ENCODE measurements around the gene MROH2A. TPM values are rescaled to one million over a fixed set of nuclear protein-coding genes. Genes with fewer than 3 reads are reported as not detected.

Gene MROH2A
- total RNA-seq, 3 donors from 2014 or later (not counting 1 experiment from before 2014, with no cell fraction given): not detected

DNA sequence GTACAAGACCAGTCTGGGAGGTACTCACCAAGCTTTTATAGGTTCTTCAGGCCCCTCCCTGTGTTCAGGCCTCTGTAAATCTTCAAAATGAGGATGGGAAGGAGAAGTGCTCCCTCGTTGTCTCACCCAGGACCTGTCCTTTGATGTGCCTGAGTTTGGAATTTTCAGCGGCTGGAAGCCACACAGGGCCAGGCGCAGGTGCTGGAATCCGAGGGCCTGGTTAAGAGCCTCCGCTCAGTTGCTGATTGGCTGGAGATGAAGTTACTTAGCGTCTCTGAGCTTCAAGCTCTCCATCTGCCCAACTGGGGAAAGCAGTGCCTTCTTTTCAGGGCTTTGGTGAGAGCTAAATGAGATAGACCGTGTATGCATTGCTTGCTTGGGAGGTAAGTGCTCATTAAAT, 46.2 kb downstream of the MROH2A start:
- Histone ChIP-seq H3K9me3 (ENCODE audit: control insufficient read depth, insufficient read depth, low read length) (no peaks in the 10 kb centered on the region), H3K4me1 (ENCODE audit: control insufficient read depth, insufficient read depth, low read length) (no peaks in the 10 kb centered on the region), H3K27me3 (ENCODE audit: control insufficient read depth, insufficient read depth, low read length) (no peaks in the 10 kb centered on the region), H3K36me3 (ENCODE audit: control insufficient read depth, insufficient read depth, low read length) (no peaks in the 10 kb centered on the region), H3K27ac (ENCODE audit: low read length) (no peak overlapping the region), H3K4me3 (ENCODE audit: low read length) (no peak overlapping the region)
- WGBS (ENCODE audit: insufficient coverage): 86% methylated on average over 7 of the region's 7 CpGs
- Mint-ChIP-seq H3K4me3 (no peak overlapping the region), H3K27me3 (ENCODE audit: low read depth in 2 of 2) (peaks cover 0 to 12% of the 10 kb centered on the region in 2 donors), H3K27ac (no peak overlapping the region), H3K36me3 (no peaks in the 10 kb centered on the region), H3K9me3 (no peaks in the 10 kb centered on the region), H3K4me1 (no peaks in the 10 kb centered on the region)
- intact Hi-C loops (cut with micrococcal nuclease): no loop called here
- DNase-seq (no peak), ATAC-seq (no peak)
- TF ChIP-seq, protein P1, sequence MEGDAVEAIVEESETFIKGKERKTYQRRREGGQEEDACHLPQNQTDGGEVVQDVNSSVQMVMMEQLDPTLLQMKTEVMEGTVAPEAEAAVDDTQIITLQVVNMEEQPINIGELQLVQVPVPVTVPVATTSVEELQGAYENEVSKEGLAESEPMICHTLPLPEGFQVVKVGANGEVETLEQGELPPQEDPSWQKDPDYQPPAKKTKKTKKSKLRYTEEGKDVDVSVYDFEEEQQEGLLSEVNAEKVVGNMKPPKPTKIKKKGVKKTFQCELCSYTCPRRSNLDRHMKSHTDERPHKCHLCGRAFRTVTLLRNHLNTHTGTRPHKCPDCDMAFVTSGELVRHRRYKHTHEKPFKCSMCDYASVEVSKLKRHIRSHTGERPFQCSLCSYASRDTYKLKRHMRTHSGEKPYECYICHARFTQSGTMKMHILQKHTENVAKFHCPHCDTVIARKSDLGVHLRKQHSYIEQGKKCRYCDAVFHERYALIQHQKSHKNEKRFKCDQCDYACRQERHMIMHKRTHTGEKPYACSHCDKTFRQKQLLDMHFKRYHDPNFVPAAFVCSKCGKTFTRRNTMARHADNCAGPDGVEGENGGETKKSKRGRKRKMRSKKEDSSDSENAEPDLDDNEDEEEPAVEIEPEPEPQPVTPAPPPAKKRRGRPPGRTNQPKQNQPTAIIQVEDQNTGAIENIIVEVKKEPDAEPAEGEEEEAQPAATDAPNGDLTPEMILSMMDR (IDR thresholded peaks at IDR 0.05): no peak

DNA sequence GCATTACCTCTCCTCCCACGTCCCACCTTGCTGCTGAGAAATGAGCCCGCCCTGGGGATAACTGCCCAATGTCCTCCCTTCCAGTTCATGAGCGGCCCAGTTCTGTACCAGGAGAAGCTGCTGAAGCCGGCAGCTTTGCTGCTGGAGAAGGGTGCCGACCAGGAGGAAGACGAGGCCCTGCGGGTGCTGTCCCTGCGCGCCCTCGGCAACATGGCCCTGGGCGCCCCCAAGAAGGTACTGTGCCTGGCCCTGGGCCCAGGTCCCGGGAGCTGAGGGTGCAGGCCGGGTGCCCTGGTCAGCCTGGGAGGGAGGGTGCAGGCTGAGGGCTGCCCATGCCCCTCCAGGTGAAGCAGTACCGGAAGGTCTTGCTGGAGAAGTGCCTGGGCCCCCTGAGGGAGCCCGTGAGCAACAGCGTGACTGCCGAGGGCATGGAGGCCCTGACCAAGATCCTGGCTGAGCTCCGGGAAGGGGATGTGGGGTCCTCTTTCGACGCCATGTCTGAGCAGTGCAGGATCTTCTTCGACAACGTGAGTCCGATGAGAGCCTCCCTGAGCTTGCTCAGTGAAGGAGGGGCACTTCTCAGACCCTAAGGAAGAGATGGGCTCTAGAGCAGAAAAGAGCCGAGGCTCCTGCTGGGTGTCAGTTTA, 50.5 kb downstream of the MROH2A start:
- 89% methylated on average over 24 of the region's 24 CpGs for WGBS (ENCODE audit: insufficient coverage)
- Histone ChIP-seq H3K4me1 (ENCODE audit: control insufficient read depth, insufficient read depth, low read length) (no peaks in the 10 kb centered on the region), H3K36me3 (ENCODE audit: control insufficient read depth, insufficient read depth, low read length) (no peaks in the 10 kb centered on the region), H3K9me3 (ENCODE audit: control insufficient read depth, insufficient read depth, low read length) (no peaks in the 10 kb centered on the region), H3K27me3 (ENCODE audit: control insufficient read depth, insufficient read depth, low read length) (no peaks in the 10 kb centered on the region), H3K27ac (ENCODE audit: low read length) (no peak overlapping the region), H3K4me3 (ENCODE audit: low read length) (no peak overlapping the region)
- H3K4me3 Mint-ChIP-seq: no peak overlapping the region
- no peaks in the 10 kb centered on the region for H3K4me1 Mint-ChIP-seq
- no peak for DNase-seq
- no peaks in the 10 kb centered on the region for H3K9me3 Mint-ChIP-seq
- no peaks in the 10 kb centered on the region for H3K36me3 Mint-ChIP-seq
- peaks cover 0 to 6% of the 10 kb centered on the region in 2 donors for H3K27me3 Mint-ChIP-seq (ENCODE audit: low read depth in 2 of 2)
- no peak overlapping the region for H3K27ac Mint-ChIP-seq
- intact Hi-C loops (cut with micrococcal nuclease): no loop called here
- peak in 1 of 3 donors; percentile 21 for ATAC-seq
- TF ChIP-seq, protein P1 (IDR thresholded peaks at IDR 0.05): no peak

DNA sequence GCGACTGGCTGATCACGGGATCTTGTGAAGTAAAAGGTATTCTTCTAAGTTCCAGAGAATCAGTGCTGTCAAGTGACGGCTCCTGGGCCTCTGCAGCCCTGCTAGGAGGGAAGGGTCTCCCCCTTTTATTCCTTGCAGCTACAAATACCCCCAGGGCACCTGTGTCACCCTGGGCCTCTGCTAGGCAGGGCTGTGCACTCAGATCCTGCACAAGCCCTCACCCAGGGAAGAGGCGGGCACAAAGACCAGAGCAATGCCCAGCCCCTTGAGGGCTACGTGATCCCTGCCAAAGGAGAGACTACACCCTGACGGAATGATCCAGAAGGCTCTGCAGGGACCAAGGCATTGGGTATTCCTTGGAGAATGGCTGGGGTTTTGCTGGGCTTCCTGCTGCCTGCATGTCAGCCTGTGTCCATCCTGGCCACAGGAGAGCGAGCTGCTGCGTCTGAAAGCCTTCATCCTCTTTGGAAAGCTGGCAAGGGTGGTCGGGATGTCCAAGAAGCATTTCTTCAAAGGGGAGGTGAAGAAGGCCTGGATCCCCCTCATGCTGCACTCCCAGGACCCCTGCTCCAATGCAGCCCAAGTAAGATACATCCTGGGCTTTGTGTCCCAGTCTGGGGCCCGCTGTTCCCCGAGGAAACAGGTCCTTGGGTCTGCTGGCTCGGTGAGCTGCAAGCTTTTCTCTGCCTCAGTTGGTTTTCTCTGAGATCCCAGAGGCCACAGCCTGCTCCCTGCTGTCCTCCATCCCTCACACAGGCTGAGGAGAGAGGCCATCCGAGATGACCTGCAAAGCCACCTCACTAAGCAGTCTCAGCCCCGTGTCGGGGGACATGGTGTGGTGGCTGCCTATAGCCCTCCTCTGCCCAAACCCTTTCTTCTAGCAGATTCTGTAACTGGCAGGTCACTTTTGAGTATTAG, 51.3 kb downstream of the MROH2A start:
- no peak for ATAC-seq
- no peaks in the 10 kb centered on the region for H3K27me3 ChIP-seq (ENCODE audit: control insufficient read depth, insufficient read depth, low read length)
- H3K36me3 ChIP-seq (ENCODE audit: control insufficient read depth, insufficient read depth, low read length): no peaks in the 10 kb centered on the region
- no peak for DNase-seq
- peaks cover 0 to 6% of the 10 kb centered on the region in 2 donors for H3K27me3 Mint-ChIP-seq (ENCODE audit: low read depth in 2 of 2)
- TF ChIP-seq, protein P1 (IDR thresholded peaks at IDR 0.05): no peak
- 92% methylated on average over 15 of the region's 15 CpGs for WGBS (ENCODE audit: insufficient coverage)
- no peak overlapping the region for H3K27ac Mint-ChIP-seq
- H3K27ac ChIP-seq (ENCODE audit: low read length): no peak overlapping the region
- H3K4me1 Mint-ChIP-seq: no peaks in the 10 kb centered on the region
- H3K9me3 Mint-ChIP-seq: no peaks in the 10 kb centered on the region
- no peaks in the 10 kb centered on the region for H3K4me1 ChIP-seq (ENCODE audit: control insufficient read depth, insufficient read depth, low read length)
- no peak overlapping the region for H3K4me3 Mint-ChIP-seq
- intact Hi-C loops (cut with micrococcal nuclease): no loop called here
- no peaks in the 10 kb centered on the region for H3K9me3 ChIP-seq (ENCODE audit: control insufficient read depth, insufficient read depth, low read length)
- no peaks in the 10 kb centered on the region for H3K36me3 Mint-ChIP-seq
- no peak overlapping the region for H3K4me3 ChIP-seq (ENCODE audit: low read length)
